GM19328 (cell line): ENCODE data around the gene PCBP3.

Source experiments
- ATAC-seq: cut with Tn5 transposase; IDR thresholded peaks from one replicate; pipeline ENCODE4 v1.9.1; 2021; ENCODE audit warnings: mild to moderate bottlenecking, moderate library complexity; ENCODE audit not compliant: unreplicated experiment

Gene PCBP3

DNA sequence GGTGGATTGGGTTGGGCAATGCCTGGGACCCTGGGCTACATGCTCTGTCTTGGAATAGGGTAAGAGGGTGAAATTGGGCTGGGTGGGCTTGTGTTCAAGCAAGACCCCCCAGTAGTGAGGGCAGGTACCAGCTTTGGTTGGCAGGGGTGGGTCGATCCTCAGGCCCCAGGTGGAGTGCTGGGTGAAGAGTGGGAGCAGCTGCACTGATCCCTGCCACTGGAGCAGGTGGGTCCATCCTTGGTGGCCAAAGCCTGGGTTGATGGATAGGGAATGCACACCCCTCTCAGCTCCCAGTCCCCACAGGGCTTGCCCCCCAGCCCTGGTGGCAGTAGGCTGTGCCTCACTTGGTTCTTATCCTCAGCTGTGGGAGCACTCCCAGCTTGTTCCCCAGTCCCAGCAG is 135.2 kb downstream of the PCBP3 start:
- ATAC-seq = no peak

GRCh38 chr21:45779226-45779625 is 135.7 kb downstream of the PCBP3 start:
- ATAC-seq = no peak

DNA sequence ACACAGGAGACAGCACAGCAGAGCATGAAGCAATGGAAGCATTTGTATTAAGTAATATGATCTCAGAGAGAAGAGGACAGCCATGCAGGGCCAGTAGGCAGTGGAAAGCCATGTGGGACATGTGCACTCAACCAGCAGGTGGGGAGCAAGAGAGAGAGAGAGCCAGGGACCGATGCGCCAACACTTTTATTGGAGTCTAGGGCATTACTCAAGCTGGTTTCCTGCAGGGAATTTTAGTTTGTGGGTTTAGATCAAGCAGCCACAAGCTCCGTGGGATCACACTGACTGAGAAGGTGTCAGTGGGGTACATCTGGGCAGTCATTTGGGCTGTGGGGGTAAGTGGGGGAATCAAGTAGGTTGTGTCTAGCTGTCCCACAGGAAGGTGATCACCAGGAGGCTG is 137.1 kb downstream of the PCBP3 start:
- ATAC-seq = no peak

GRCh38 chr21:45781741-45782140 is 138.2 kb downstream of the PCBP3 start:
- no peak for ATAC-seq

DNA sequence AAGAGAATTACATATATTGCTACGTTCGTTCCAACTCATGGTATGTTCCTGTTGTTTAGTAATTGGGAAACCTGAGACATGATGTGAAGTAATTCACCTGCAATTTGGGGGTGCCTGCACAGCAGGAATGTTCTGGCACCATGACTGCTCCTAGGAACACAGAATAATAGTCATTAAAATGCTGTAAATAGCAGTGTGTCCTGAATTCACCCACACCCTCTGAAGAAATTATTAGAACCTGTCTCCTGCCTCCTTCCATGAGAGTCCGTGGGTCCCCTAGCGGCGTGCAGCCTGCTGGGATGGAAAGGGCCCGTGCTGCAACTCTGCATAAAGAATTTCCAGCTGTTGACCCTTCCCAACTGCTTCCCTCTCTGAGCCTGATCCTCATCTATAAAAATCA is 143.1 kb downstream of the PCBP3 start:
- no peak for ATAC-seq

GRCh38 chr21:45787371-45787770 is 143.8 kb downstream of the PCBP3 start:
- no peak for ATAC-seq

GRCh38 chr21:45788198-45788597 is 144.7 kb downstream of the PCBP3 start:
- ATAC-seq = no peak

DNA sequence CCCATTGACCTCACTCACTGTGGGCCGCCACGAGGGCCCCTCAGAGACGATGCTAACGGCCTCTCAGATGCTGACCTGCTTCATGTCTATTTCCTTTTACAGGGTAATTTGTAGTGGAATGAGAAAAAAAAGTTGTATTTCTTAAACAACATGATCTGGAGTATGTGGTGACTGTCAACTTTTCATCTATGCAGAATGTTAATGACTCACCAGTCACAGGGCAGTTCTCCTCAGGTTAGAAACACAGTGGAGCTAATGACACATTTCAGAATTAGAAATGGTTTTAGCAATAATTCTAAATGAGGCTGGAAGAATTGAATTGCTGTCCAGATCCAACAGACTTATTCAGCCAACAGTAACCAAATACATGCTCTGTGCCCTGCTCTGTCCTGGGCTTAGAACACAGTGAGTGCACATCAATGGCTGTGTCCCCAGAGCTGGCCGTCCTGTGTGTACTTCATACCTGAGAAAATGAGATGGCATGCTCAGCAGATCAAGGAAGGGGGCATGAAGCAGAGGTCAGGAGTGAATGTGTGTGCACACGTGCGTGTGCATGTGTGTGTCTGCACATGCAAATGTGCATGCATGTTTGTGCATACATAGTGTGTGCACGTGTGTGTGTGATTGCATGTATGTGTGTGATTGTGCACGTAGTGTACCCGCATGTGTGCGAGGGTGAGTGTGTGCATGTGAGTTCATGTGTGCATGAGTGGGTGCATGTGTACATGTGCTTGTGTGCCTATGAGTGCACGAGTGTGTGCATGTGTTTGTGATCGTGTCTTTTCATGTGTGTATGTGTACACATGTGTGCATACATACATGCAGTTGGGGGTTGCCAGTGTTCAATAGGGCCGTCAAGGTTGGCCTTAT is 145.3 kb downstream of the PCBP3 start:
- no peak for ATAC-seq

- no peak for ATAC-seq
These were observed 146.9 kb downstream of the PCBP3 start for GRCh38 chr21:45790427-45790826.

DNA sequence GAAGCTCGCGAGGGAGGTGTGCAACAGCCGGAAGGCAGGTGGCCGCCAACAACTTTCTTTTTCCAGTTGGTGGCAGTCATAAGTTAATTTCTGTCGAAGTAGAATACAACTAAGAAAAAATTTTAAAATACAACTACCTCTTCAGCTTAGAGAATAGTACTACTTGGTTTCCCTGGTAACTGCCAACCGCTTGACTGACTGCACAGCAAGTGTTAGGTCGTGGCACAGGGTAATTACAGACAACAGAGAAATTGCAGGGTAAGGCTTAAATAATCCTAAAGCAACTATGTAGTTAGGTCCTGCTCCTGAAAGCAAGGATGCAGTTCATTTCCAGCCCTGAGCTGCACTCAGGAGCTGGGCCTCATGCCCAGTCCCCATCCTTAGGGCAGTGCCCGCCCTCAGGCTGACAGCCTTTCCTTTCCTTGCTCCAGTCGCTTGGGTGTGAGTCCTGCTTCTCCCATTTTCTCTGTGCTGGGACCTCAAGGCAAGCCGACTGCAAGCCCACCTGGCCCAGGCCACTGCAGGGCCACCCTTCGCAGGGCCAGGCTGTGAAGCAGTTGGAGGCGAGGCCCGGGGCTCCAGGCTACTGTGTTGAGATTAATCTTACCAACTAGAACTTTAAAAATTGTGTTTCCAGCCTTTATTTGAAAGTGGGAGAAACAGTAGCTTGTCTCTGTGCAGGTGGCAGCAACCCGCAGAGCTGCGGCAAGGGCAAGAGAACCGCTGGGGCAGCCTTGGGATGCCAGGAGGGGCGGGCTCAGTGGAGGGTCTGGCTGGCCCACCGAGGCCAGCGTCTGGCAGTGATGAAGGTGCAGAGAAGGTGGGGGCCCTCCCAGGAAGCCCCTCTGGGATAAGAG is 148.3 kb downstream of the PCBP3 start:
- ATAC-seq = no peak

GRCh38 chr21:45792682-45793383 is 149.3 kb downstream of the PCBP3 start:
- ATAC-seq = no peak

DNA sequence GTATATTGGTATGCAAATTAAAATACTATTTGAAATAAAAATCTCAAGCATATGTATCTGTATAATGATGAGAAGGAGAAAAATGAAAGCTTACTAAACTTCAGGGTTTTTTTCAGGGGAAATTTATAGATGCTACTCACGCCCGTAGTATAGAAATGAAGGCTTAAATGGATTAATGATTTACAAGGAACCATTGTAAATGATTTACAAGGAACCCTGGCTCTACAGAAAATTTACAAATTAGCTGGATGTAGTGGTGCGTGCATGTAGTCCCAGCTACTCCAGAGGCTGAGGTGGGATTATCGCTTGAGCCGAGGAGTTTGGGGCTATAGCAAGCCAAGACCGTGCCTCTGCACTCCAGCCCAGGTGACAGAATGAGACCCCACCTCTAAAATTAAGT is 150.5 kb downstream of the PCBP3 start:
- no peak for ATAC-seq

DNA sequence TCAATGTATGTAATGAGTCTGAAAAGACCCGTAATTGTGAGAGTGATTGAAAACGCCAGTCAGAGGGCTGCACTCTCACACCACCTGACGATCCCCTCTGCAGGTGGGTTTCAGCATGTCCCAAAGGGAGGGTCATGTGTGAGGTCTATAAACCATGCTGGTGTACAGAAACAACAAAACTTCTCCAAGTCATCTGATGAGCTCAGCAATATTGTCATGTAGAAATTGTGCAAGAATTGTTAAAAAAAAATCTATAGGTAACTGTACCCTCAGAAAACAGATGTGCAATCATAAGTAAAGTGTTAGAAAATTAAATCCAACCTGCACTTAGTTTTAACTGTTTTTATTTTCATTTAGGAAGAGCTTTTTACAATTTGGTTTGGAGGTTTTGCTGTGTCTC is 152.5 kb downstream of the PCBP3 start:
- no peak for ATAC-seq

GRCh38 chr21:45797338-45797737 is 153.8 kb downstream of the PCBP3 start:
- ATAC-seq = no peak

DNA sequence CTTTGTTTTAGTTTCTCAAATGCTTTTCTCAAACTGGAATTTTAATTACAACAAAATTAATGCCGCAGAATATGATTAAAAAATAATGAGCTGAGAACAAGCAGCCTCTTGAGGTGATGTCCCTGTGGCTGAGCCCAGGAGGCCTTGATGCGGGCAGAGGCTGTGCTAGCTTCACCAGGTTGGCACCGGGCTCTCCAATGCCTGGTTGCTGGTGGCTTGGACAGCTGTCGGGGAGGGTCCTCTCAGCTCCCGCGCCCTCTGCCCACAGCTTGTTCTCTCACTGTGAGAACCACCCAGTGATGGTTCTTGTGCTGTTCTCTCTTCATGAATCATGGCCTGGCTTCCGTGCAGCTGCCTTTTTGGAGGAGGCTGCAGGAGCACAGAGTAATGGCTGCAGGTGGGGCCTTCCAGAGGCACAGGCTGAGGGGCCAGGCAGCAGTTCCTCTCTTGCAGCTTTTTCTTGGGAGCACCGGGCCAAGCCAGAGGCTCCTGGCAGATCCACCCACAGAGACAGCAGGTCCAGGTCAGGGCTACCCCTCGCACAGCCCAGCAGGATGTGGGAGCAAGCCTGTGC is 156.3 kb downstream of the PCBP3 start:
- no peak for ATAC-seq

DNA sequence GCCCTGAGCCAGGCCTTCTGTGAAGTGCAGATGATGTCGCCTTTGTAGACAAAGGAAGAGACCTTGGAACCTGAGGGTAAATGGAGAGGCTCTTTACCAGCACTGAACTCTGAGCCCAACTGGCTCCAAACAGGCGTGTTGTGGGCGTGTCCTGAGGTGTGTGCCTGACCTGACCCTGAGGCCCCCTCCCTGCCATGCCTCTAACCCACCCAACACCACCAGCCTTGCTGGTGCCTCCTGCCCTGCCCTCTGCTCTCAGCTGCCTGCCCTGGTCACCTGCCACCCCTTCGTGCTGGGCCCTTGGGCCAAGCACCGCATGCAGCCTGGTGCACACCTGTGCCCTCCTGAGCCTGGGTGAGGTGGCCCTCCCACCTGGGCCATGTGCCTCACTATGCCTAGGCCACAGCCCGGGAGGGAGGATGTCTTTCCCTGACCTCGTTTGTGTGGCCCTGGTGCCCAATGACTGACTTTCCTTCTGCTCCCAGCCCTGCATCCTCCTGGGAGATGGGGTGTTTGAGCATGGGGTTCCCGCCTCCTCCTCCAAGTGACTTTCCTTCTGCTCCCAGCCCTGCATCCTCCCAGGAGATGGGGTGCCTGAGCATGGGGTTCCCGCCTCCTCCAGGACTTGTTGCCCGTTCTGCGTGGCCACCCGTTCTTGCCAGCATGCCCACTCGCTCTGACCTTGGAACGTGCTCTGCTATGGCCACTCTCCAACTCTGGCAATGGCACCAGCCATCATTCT is 157.0 kb downstream of the PCBP3 start:
- ATAC-seq = no peak

GRCh38 chr21:45801129-45801964 is 157.8 kb downstream of the PCBP3 start:
- ATAC-seq = no peak

GRCh38 chr21:45801989-45802388 is 158.5 kb downstream of the PCBP3 start:
- no peak for ATAC-seq

DNA sequence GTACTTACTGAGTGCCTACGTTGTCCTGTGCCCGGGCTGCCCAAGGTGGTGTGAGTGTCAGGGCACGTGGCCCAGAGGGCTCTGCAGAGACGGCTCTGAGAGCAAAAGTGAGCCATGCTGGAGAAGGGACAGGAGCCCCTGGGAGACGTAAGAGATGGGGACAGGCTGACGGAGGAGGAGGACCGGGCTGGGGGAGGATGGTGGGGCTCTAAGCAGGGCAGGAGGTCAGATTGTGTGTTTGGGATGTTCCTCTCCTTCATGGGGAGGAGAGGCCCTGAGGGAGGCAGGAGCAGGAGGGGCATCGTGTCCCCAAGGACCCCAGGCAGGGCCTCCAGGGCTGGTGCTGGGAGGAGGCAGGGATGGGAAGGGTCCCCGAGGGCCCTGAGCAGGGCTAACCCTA is 158.9 kb downstream of the PCBP3 start:
- ATAC-seq = no peak
